NCI-H1417 treated with DMSO at 0.1 percent for 48 hours (cell line): ENCODE measurements around the gene METTL1.

Experiments
- DNase-seq: peaks from one replicate; lab custom pipeline; 2025; lab: John Stamatoyannopoulos, UW

The METTL1 gene

DNA sequence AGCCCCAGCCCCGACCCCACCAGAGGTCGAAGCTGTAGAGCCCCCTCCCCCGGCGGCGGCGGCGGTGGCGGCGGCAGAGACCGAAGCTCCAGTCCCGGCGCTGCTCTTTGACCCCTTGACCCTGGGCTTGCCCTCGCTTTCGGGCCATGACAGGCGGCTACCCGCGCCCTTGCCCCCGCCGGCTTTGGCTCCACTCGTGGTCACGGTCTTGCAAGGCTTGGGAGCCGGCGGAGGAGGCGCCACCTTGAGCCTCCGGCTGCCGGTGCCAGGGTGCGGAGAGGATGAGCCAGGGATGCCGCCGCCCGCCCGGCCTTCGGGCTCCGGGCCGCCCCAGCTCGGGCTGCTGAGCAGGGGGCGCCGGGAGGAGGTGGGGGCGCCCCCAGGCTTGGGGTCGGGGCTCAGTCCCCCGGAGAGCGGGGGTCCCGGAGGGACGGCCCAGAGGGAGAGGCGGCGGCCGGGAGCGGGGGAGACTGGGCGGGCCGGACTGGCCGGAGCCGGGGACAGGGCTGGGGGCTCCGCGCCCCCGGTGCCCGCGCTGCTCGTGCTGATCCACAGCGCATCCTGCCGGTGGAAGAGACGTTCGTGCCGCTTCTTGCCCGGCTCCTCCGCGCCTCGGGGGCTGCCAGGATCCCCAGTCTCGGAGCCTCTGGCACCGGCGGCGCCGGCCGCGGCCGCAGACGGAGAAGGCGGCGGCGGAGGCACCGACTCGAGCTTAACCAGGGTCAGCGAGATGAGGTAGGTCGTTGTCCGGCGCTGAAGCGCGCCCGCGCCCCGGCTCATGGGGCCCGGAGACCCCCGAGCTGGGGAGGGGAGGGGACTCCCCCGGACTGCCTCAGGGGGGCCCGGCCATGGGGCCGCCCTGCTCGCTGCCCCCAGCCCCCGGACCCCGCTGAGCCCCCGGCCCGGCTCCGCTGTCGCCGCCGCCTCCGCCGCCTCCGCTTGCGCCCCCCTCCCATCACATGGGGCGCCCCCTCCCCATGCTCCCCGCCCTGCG is 34.1 kb downstream of the METTL1 start:
- no peak for DNase-seq

GRCh38 chr12:57736741-57737466 is 35.0 kb downstream of the METTL1 start:
- no peak for DNase-seq

- DNase-seq = no peak
Measured at GRCh38 chr12:57735952-57736740, 35.8 kb downstream of the METTL1 start.

DNA sequence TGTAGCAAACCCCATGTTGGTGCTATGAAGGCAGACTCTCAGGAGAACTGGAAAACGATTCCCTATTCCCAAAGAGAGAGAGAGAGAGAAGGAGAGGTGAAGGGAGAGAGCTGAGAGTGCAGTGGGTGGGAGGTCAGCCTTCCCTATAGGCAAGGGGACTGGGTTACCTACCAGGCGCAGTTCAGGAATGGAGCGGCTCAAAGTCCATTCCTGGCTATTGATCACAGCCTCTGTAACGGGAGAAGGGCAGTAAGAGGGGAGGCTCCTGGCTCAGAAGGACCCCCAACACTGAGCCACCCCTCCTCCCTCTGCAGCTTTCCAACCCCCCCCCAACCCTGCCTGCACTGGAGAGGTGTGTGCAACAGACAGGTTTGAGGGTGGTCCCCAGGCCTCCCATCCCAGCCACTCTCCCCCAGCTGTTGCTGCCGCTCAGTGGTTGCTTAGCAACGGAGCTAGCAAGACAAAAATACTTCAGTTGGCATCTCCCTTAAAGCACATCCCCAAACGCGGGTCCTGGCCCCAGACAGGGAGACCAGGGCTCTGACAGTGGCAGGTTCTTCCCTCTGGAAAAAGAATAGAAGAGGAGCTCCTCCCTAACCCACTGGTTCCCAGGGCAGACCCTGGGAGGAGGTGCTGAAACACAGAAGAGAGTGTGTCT is 36.6 kb downstream of the METTL1 start:
- no peak for DNase-seq

DNA sequence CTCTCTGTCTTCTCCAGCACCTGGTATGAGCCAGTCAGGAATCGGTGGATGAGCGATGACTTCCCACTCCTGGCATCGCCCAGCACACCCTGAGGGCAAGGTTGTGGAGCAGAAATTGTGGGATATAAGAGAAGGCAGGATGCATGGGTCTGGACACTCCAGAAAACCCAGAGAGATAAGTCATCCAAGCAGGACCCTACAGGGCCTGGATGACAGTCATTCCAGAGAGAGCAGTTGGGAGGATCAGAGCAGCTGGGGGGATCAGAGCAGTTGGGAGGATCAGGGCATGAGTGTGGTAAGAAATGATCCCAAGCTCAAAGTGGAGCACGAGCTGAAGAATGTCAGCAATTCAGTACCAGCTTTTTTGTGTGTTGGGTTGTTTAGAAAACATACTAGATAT is 37.3 kb downstream of the METTL1 start:
- DNase-seq = no peak

GRCh38 chr12:57733928-57734327 is 38.0 kb downstream of the METTL1 start:
- DNase-seq = no peak

- no peak for DNase-seq
Measured at GRCh38 chr12:57732726-57733593, 38.9 kb downstream of the METTL1 start.

DNA sequence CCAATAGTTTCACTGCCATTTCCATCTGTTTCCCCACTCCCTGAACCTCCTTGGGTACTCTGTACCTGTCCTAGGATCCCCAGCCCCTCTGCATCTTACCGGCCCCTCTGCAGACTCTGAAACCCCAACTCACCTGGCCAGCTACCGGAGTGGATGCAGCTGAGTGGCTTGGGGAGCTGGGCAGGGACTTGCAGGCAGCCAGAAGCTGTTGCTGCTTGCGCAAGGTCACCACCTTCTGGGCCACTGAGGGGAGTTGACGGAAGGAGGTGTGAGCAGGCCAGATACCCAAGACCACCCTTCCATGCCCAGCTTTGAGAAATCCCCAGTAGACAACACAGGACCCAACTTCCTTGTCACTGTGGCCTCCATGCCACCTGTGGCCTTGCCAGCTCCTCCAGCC is 39.6 kb downstream of the METTL1 start:
- no peak for DNase-seq

- DNase-seq = no peak
Measured at GRCh38 chr12:57731411-57732080, 40.4 kb downstream of the METTL1 start.

DNA sequence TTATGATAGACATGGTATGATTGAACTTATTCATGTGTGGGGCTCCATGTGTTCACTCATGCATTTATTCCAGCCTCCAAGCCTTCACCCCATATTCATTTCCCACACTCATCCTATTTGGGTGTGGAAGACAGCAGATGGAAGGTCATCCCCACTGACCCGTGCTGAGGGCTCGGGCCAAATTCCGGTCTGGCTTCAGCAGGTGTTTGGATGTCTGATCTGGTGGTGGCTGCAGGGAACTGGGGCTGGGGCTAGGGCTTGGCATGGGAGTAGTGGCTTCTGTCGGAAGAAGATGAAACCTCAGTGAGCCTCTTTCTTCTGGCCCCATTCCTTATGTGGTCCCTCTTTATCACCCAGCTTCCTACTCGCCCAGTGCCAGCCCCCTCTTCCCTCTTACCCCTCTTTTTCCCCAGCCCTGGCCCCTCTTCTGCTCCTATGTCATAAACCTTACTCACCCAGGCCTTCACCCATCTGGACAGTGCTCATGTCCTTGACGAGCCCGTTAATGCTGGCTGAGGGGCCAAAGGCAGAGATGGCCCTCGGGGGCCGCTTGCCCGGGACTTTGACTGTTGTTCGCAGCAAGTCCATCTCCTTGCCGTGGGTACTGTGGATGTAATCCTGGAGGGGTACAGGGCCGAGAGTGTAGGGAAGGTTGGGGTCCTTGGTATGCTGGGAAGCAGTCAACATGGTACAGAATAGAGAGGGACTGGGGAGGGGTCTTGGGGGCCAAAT is 41.4 kb downstream of the METTL1 start:
- DNase-seq = no peak

GRCh38 chr12:57729321-57729844 is 42.5 kb downstream of the METTL1 start:
- no peak for DNase-seq

GRCh38 chr12:57727758-57728395 is 44.0 kb downstream of the METTL1 start:
- no peak for DNase-seq

GRCh38 chr12:57726884-57727757 is 44.8 kb downstream of the METTL1 start:
- DNase-seq = no peak

- peak; percentile 47 for DNase-seq
Measured at GRCh38 chr12:57726151-57726883, 45.6 kb downstream of the METTL1 start.

DNA sequence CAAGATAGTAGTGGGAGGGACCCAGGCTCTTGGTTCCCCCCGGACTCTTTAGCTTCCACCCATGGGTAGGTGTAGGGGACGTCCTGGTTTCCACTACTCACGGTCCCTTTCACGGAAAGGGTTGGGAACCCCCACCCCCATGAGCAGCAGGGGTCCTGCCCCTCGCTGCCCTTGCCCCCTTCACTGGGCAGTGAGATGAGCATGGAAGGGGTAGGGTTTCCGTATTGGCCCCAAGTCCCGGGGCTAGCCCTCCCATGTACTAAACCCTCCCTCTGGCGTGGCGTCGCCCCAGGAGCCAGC is 46.1 kb downstream of the METTL1 start:
- DNase-seq = no peak

DNA sequence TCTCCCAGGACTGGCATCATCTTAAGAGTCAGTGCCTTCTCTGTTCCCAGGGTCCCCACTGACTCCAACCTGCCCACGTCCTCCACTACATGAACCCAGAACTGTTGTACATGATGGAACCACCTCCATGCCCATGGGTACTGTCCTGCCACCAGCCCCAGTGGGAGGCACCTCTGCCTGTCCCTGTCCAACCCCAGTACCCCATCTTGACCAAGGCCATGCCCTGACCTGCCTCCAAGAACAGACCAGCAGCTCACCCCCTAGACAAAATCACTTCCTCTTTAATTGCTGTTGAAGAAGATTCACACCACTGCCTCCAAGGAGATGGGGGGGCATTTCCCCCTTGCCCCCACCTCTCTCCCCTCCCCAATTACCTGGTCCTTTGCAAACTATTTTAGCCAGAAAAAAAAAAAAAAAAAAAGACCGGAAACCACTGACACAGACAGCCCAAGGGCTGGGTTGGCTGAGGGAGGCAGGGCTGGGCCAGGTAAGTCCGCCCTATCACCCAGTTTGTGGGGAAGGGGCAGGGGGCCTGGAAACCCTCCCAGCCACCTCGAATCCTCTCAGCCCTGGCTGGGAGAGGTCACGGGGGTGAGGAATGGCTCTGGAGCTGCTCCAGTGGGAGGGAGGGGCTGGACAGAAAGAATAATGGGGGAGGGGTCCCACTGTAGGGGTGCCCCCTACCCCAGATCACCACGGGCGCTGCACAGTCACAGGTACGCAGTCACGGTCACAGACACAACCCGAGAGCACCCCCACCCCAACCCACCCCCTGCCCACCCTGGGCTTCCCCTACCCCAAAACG is 46.8 kb downstream of the METTL1 start:
- no peak for DNase-seq
